WTC11 (cell line): ENCODE measurements around the gene WDR48.

ENCODE experiments used
- CREB1 ChIP-seq: sonication (generic); formaldehyde crosslinking; IDR thresholded peaks from 2 replicates; pipeline ENCODE4 v1.8.0; 2023; ENCODE audit warnings: mild to moderate bottlenecking, missing genetic modification reagents
- ELF4 ChIP-seq: sonication (generic); formaldehyde crosslinking; IDR thresholded peaks from 2 replicates; pipeline ENCODE4 v1.8.1; 2022; ENCODE audit warnings: low read depth, mild to moderate bottlenecking, moderate library complexity, missing genetic modification reagents
- FOXP1 ChIP-seq: sonication (generic); formaldehyde crosslinking; IDR thresholded peaks from 2 replicates; pipeline ENCODE4 v1.8.0; 2022; ENCODE audit warnings: missing genetic modification reagents, mild to moderate bottlenecking, moderate library complexity, borderline replicate concordance
- GABPB1 ChIP-seq: sonication (generic); formaldehyde crosslinking; IDR thresholded peaks from 2 replicates; pipeline ENCODE4 v1.8.1; 2023; ENCODE audit warnings: mild to moderate bottlenecking, missing genetic modification reagents
- KAT7 ChIP-seq: sonication (generic); formaldehyde crosslinking; IDR thresholded peaks from 2 replicates; pipeline ENCODE4 v1.8.1; 2023; ENCODE audit warnings: missing genetic modification reagents, mild to moderate bottlenecking, borderline replicate concordance
- TEAD4 ChIP-seq: sonication (generic); formaldehyde crosslinking; IDR thresholded peaks from 2 replicates; pipeline ENCODE4 v1.8.0; 2022; ENCODE audit warnings: mild to moderate bottlenecking, missing genetic modification reagents
- ZNF423 ChIP-seq: fragments of 250-450 bp; sonication (Bioruptor Pico); IDR thresholded peaks from 2 replicates; pipeline ENCODE4 v2.1.2; 2022; ENCODE audit warnings: mild to moderate bottlenecking, moderate library complexity
- TF ChIP-seq, protein P1 (sequence below): fragments of 200-600 bp; IDR thresholded peaks from 2 replicates; pipeline ENCODE4 v1.8.0; 2022; ENCODE audit warnings: antibody characterized with exemption
- TF ChIP-seq, protein P2 (sequence below): fragments of 250-450 bp; sonication (Bioruptor Pico); IDR thresholded peaks from 2 replicates; pipeline ENCODE4 v1.8.0; 2021; ENCODE audit warnings: mild to moderate bottlenecking
- TF ChIP-seq, protein P3 (sequence below): sonication (generic); formaldehyde crosslinking; IDR thresholded peaks from 2 replicates; pipeline ENCODE4 v1.8.0; 2022; ENCODE audit warnings: mild to moderate bottlenecking, missing genetic modification reagents
- TF ChIP-seq, protein P4 (sequence below): sonication (generic); formaldehyde crosslinking; IDR thresholded peaks from 2 replicates; pipeline ENCODE4 v1.8.1; 2022; ENCODE audit warnings: missing genetic modification reagents, borderline replicate concordance

DNA sequence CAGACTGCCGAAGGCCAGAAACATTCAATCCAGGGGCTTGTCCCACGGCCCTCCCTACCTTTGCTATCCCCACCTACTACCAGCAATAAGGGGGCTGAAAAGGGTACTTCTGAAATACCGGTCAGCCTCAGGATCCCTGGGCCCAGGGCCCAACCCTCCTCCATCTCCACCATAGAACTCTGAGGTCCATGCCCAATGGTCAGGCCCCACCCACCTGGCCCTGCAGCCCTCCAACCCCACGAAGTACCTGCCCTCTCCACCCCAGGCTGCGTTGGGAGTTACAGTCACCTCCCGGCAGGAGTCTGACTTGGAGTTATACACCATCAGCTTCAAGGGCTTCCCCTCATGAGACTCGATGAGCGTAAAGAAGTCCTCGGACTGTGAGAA is 48.7 kb downstream of the WDR48 start:
- TF ChIP-seq, protein P1, sequence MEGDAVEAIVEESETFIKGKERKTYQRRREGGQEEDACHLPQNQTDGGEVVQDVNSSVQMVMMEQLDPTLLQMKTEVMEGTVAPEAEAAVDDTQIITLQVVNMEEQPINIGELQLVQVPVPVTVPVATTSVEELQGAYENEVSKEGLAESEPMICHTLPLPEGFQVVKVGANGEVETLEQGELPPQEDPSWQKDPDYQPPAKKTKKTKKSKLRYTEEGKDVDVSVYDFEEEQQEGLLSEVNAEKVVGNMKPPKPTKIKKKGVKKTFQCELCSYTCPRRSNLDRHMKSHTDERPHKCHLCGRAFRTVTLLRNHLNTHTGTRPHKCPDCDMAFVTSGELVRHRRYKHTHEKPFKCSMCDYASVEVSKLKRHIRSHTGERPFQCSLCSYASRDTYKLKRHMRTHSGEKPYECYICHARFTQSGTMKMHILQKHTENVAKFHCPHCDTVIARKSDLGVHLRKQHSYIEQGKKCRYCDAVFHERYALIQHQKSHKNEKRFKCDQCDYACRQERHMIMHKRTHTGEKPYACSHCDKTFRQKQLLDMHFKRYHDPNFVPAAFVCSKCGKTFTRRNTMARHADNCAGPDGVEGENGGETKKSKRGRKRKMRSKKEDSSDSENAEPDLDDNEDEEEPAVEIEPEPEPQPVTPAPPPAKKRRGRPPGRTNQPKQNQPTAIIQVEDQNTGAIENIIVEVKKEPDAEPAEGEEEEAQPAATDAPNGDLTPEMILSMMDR, result no peak
- TF ChIP-seq, protein P2, sequence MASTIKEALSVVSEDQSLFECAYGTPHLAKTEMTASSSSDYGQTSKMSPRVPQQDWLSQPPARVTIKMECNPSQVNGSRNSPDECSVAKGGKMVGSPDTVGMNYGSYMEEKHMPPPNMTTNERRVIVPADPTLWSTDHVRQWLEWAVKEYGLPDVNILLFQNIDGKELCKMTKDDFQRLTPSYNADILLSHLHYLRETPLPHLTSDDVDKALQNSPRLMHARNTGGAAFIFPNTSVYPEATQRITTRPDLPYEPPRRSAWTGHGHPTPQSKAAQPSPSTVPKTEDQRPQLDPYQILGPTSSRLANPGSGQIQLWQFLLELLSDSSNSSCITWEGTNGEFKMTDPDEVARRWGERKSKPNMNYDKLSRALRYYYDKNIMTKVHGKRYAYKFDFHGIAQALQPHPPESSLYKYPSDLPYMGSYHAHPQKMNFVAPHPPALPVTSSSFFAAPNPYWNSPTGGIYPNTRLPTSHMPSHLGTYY (CRISPR knock-in tag), result no peak
- TF ChIP-seq, protein P3, sequence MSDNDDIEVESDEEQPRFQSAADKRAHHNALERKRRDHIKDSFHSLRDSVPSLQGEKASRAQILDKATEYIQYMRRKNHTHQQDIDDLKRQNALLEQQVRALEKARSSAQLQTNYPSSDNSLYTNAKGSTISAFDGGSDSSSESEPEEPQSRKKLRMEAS, result no peak
- TF ChIP-seq TEAD4 (CRISPR knock-in tag) (no peak), CREB1 (CRISPR knock-in tag) (no peak), ZNF423 (no peak), GABPB1 (CRISPR knock-in tag) (no peak), ELF4 (CRISPR knock-in tag) (no peak), KAT7 (CRISPR knock-in tag) (no peak), FOXP1 (CRISPR knock-in tag) (no peak)
- TF ChIP-seq, protein P4, sequence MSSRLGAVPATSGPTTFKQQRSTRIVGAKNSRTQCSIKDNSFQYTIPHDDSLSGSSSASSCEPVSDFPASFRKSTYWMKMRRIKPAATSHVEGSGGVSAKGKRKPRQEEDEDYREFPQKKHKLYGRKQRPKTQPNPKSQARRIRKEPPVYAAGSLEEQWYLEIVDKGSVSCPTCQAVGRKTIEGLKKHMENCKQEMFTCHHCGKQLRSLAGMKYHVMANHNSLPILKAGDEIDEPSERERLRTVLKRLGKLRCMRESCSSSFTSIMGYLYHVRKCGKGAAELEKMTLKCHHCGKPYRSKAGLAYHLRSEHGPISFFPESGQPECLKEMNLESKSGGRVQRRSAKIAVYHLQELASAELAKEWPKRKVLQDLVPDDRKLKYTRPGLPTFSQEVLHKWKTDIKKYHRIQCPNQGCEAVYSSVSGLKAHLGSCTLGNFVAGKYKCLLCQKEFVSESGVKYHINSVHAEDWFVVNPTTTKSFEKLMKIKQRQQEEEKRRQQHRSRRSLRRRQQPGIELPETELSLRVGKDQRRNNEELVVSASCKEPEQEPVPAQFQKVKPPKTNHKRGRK (CRISPR knock-in tag), result no peak
